Fibroblast of lung (primary cell): ENCODE data around the gene YJU2.

Experiments used
- EZH2 ChIP-seq: IDR thresholded peaks from 2 replicates; pipeline ENCODE4 v1.5.1; 2012; ENCODE audit warnings: low read length, control low read depth, mild to moderate bottlenecking; ENCODE audit errors: missing control alignments
- TF ChIP-seq, protein P1 (sequence below), 2 donors: IDR thresholded peaks in 1 of 2; conservative IDR thresholded peaks in 1 of 2; 1 replicate in 1 of 2; 2 replicates in 1 of 2; pipeline ENCODE4 v1.5.1; 2011 to 2012; ENCODE audit warnings: low read length in 2 of 2, control low read depth in 1 of 2, inconsistent platforms in 1 of 2, low read depth in 1 of 2, mild to moderate bottlenecking in 1 of 2

DNA sequence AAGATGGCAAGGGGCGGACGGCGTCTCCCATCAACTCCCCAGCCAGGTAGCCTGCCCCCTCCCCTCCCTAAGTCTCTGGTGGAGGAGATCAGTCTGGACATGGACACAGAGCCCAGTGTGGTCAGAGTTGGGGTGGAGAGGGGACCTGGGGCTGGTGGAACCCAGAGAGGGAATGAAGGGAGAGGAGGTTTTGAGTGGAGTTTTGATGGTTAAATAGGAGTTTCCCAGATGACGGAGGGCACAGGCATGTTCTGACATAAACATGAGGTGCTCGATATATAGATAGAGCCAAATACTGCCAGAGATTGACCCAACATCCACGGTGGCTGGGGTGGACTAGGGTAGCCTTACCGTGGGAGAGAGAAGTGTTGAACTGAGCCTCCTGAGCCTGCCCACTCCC is 71.6 kb downstream of the YJU2 start:
- TF ChIP-seq, protein P1, sequence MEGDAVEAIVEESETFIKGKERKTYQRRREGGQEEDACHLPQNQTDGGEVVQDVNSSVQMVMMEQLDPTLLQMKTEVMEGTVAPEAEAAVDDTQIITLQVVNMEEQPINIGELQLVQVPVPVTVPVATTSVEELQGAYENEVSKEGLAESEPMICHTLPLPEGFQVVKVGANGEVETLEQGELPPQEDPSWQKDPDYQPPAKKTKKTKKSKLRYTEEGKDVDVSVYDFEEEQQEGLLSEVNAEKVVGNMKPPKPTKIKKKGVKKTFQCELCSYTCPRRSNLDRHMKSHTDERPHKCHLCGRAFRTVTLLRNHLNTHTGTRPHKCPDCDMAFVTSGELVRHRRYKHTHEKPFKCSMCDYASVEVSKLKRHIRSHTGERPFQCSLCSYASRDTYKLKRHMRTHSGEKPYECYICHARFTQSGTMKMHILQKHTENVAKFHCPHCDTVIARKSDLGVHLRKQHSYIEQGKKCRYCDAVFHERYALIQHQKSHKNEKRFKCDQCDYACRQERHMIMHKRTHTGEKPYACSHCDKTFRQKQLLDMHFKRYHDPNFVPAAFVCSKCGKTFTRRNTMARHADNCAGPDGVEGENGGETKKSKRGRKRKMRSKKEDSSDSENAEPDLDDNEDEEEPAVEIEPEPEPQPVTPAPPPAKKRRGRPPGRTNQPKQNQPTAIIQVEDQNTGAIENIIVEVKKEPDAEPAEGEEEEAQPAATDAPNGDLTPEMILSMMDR (conservative IDR thresholded peaks at IDR 0.05 in 1 of 2, IDR thresholded peaks at IDR 0.05 in 1 of 2; ENCODE audit: low read depth in 1 of 2, low read length in 2 of 2) = no peak
- no peak for TF ChIP-seq EZH2
